Right ventricle myocardium inferior (tissue), 1 donor: ENCODE measurements around the gene ZNF267. TPM values are rescaled to one million over a fixed set of nuclear protein-coding genes. Genes with fewer than 3 reads are reported as not detected.
"Not testable (repeated sequence)": the region's sequence is repeated elsewhere in the genome, so short reads cannot be mapped to it uniquely, and the experiment has no call there.

Experiments used
- ATAC-seq: fragments of 200-7000 bp; cut with Tn5 transposase; one replicate; pipeline ENCODE4 v1.9.1; 2020; ENCODE audit warnings: mild to moderate bottlenecking, moderate library complexity
- DNase-seq: peaks from one replicate; pipeline ENCODE4 v3.0.0; 2021; ENCODE audit errors: missing footprints
- intact Hi-C: fragments of 100-400 bp; cut with DNase I; formaldehyde crosslinking; loops from one replicate; pipeline ENCODE4 v1.11.0; 2022
- total RNA-seq: library from RNA; stranded (reverse); fragmentation: NEBNext Ultra II Directional; extraction: Animal tissue kit (Norgen Biotek cat#: 25700); gene quantifications from one replicate; pipeline ENCODE4 v1.2.1, GENCODE V29; 2021
- donor health status: DM: no; HTN: yes; CAD: no; lungs with severe emphysema.

Gene ZNF267
- total RNA-seq, 1 donor from 2014 or later, result 6.6 TPM

GRCh38 chr16:31960186-31960910 lies 86.7 kb downstream of the ZNF267 start:
- intact Hi-C loops, DNase-seq, ATAC-seq: not testable (repeated sequence)
